ENCODE measurements around the gene SLC9A5.

SLC9A5 gene

GRCh38 chr16:67305216-67306071, 56.7 kb downstream of the SLC9A5 start:
- ChIA-PET CTCF (no interaction called here), POLR2A (no interaction called here)
- TF ChIP-seq SUZ12 (IDR thresholded peaks at IDR 0.05) (no peak), FOXM1 (IDR thresholded peaks at IDR 0.05; ENCODE audit: borderline replicate concordance) (no peak), PKNOX1 (IDR thresholded peaks at IDR 0.05) (no peak), FOXA1 (IDR thresholded peaks at IDR 0.05) (no peak), HDGF (IDR thresholded peaks at IDR 0.05; ENCODE audit: borderline replicate concordance) (no peak), FOXK2 (IDR thresholded peaks at IDR 0.05) (no peak), NFRKB (IDR thresholded peaks at IDR 0.05) (no peak), ARNT (IDR thresholded peaks at IDR 0.05) (no peak), TARDBP (IDR thresholded peaks at IDR 0.05) (no peak), BHLHE40 (IDR thresholded peaks at IDR 0.05; ENCODE audit: borderline replicate concordance) (no peak), ELF4 (IDR thresholded peaks at IDR 0.05) (no peak), ZNF384 (IDR thresholded peaks at IDR 0.05) (no peak), SP1 (IDR thresholded peaks at IDR 0.05) (no peak), CTBP1 (IDR thresholded peaks at IDR 0.05; ENCODE audit: borderline replicate concordance) (no peak), LEF1 (IDR thresholded peaks at IDR 0.05; ENCODE audit: borderline replicate concordance) (no peak), L3MBTL2 (conservative IDR thresholded peaks at IDR 0.05) (no peak)
- DNase-seq (ENCODE audit: extremely low spot score): no peak

GRCh38 chr16:67310561-67310960, 61.8 kb downstream of the SLC9A5 start:
- TF ChIP-seq FOXA1 (IDR thresholded peaks at IDR 0.05): no peak
- no peak for TF ChIP-seq L3MBTL2 (conservative IDR thresholded peaks at IDR 0.05)
- no peak for TF ChIP-seq FOXK2 (IDR thresholded peaks at IDR 0.05)
- TF ChIP-seq HDGF (IDR thresholded peaks at IDR 0.05; ENCODE audit: borderline replicate concordance): no peak
- TF ChIP-seq PKNOX1 (IDR thresholded peaks at IDR 0.05): no peak
- no peak for TF ChIP-seq SP1 (IDR thresholded peaks at IDR 0.05)
- TF ChIP-seq ARNT (IDR thresholded peaks at IDR 0.05): no peak
- no peak for TF ChIP-seq BHLHE40 (IDR thresholded peaks at IDR 0.05; ENCODE audit: borderline replicate concordance)
- no peak for TF ChIP-seq ELF4 (IDR thresholded peaks at IDR 0.05)
- POLR2A ChIA-PET: no interaction called here
- CTCF ChIA-PET: no interaction called here
- no peak for DNase-seq (ENCODE audit: extremely low spot score)

GRCh38 chr16:67311607-67312488, 63.1 kb downstream of the SLC9A5 start:
- DNase-seq (ENCODE audit: extremely low spot score): peak; percentile 18
- ChIA-PET POLR2A (interaction anchor here (1.0 kb wide), 1 partner anchor 15 kb away, joined by 5 read pairs; the partner anchor contains the start of gene LRRC36), CTCF (no interaction called here)
- TF ChIP-seq FOXM1 (IDR thresholded peaks at IDR 0.05; ENCODE audit: borderline replicate concordance) (no peak), FOXK2 (IDR thresholded peaks at IDR 0.05) (no peak), NFRKB (IDR thresholded peaks at IDR 0.05) (no peak), FOXA1 (IDR thresholded peaks at IDR 0.05) (no peak), CTBP1 (IDR thresholded peaks at IDR 0.05; ENCODE audit: borderline replicate concordance) (no peak), SUZ12 (IDR thresholded peaks at IDR 0.05) (no peak), SP1 (IDR thresholded peaks at IDR 0.05) (no peak), PKNOX1 (IDR thresholded peaks at IDR 0.05) (no peak), L3MBTL2 (conservative IDR thresholded peaks at IDR 0.05) (no peak), ARNT (IDR thresholded peaks at IDR 0.05) (no peak), BHLHE40 (IDR thresholded peaks at IDR 0.05; ENCODE audit: borderline replicate concordance) (no peak)

GRCh38 chr16:67312719-67313118, 63.9 kb downstream of the SLC9A5 start:
- ChIA-PET CTCF (interaction anchor here (0.7 kb wide), 1 partner anchor 105 kb away, joined by 6 read pairs; no protein-coding TSS in a partner anchor), POLR2A (no interaction called here)
- TF ChIP-seq TARDBP (IDR thresholded peaks at IDR 0.05) (no peak), FOXM1 (IDR thresholded peaks at IDR 0.05; ENCODE audit: borderline replicate concordance) (no peak), PKNOX1 (IDR thresholded peaks at IDR 0.05) (no peak), SP1 (IDR thresholded peaks at IDR 0.05) (no peak), FOXK2 (IDR thresholded peaks at IDR 0.05) (no peak), CTBP1 (IDR thresholded peaks at IDR 0.05; ENCODE audit: borderline replicate concordance) (no peak), NFRKB (IDR thresholded peaks at IDR 0.05) (no peak), FOXA1 (IDR thresholded peaks at IDR 0.05) (no peak), ELF4 (IDR thresholded peaks at IDR 0.05) (no peak), HDGF (IDR thresholded peaks at IDR 0.05; ENCODE audit: borderline replicate concordance) (no peak), SUZ12 (IDR thresholded peaks at IDR 0.05) (no peak), ARNT (IDR thresholded peaks at IDR 0.05) (no peak), LEF1 (IDR thresholded peaks at IDR 0.05; ENCODE audit: borderline replicate concordance) (no peak), L3MBTL2 (conservative IDR thresholded peaks at IDR 0.05) (no peak), BHLHE40 (IDR thresholded peaks at IDR 0.05; ENCODE audit: borderline replicate concordance) (no peak), ZNF384 (IDR thresholded peaks at IDR 0.05) (no peak)
- peak; percentile 3 for DNase-seq (ENCODE audit: extremely low spot score)

- TF ChIP-seq LEF1 (IDR thresholded peaks at IDR 0.05; ENCODE audit: borderline replicate concordance) (no peak), CTBP1 (IDR thresholded peaks at IDR 0.05; ENCODE audit: borderline replicate concordance) (no peak), L3MBTL2 (conservative IDR thresholded peaks at IDR 0.05) (no peak), PKNOX1 (IDR thresholded peaks at IDR 0.05) (no peak), ELF4 (IDR thresholded peaks at IDR 0.05) (no peak)
- DNase-seq (ENCODE audit: extremely low spot score): no peak
- CTCF ChIA-PET: no interaction called here
- POLR2A ChIA-PET: no interaction called here
These were observed 69.1 kb downstream of the SLC9A5 start for GRCh38 chr16:67317853-67318252.

Measured in HEK293T (cell line).